DOHH2 (cell line): ENCODE results near the gene MAF.
A peak's percentile ranks its signal among the peaks of the same experiment; 100 is the strongest.

Experiments used
- H3F3A ChIP-seq: fragments of 200-600 bp; sonication (generic), shearing (Covaris generic); 2 replicates; pipeline ENCODE4 v1.6.0; 2016; ENCODE audit warnings: antibody characterized with exemption, mild to moderate bottlenecking; ENCODE audit not compliant: control insufficient read depth, insufficient read depth
- H3K27ac ChIP-seq: fragments of 200-600 bp; sonication (generic); 2 replicates; pipeline ENCODE4 v1.5.1; 2014; ENCODE audit warnings: low read depth, mild to moderate bottlenecking, low read length, moderate library complexity
- H3K27me3 ChIP-seq: fragments of 200-600 bp; sonication (generic); 2 replicates; pipeline ENCODE4 v1.6.1; 2014; ENCODE audit warnings: mild to moderate bottlenecking, low read length, mixed read lengths; ENCODE audit not compliant: control insufficient read depth
- H3K36me3 ChIP-seq: fragments of 200-600 bp; sonication (generic); 2 replicates; pipeline ENCODE4 v1.6.1; 2014; ENCODE audit warnings: mild to moderate bottlenecking, low read length, moderate library complexity, mixed read lengths; ENCODE audit not compliant: control insufficient read depth
- H3K4me1 ChIP-seq: fragments of 200-600 bp; sonication (generic); 2 replicates; pipeline ENCODE4 v1.6.1; 2014; ENCODE audit warnings: mild to moderate bottlenecking, low read length, mixed read lengths; ENCODE audit not compliant: control insufficient read depth
- H3K4me2 ChIP-seq: fragments of 200-600 bp; sonication (generic); 2 replicates; pipeline ENCODE4 v1.6.0; 2014; ENCODE audit warnings: mild to moderate bottlenecking, low read length, moderate library complexity
- H3K4me3 ChIP-seq: fragments of 200-600 bp; sonication (generic); 2 replicates; pipeline ENCODE4 v1.5.1; 2014; ENCODE audit warnings: mild to moderate bottlenecking, low read length, mixed read lengths
- H3K79me2 ChIP-seq: fragments of 200-600 bp; sonication (generic); 2 replicates; pipeline ENCODE4 v1.6.1; 2014; ENCODE audit warnings: mild to moderate bottlenecking, low read length, mixed read lengths; ENCODE audit not compliant: control insufficient read depth
- H3K9me2 ChIP-seq: fragments of 200-600 bp; sonication (generic); replicated peaks from 2 replicates; pipeline ENCODE4 v1.6.1; 2014; ENCODE audit warnings: mild to moderate bottlenecking, low read length, mixed read lengths; ENCODE audit not compliant: control insufficient read depth
- H3K9me3 ChIP-seq: fragments of 200-600 bp; sonication (generic); 2 replicates; pipeline ENCODE4 v1.6.1; 2014; ENCODE audit warnings: antibody characterized with exemption, low read length, mixed read lengths; ENCODE audit not compliant: control insufficient read depth, insufficient read depth
- H4K20me1 ChIP-seq: fragments of 200-600 bp; sonication (generic); 2 replicates; pipeline ENCODE4 v1.6.0; 2014; ENCODE audit warnings: low read depth, mild to moderate bottlenecking, antibody characterized with exemption, low read length, moderate library complexity; ENCODE audit not compliant: control insufficient read depth, insufficient read depth
- EZH2phosphoT487 ChIP-seq: fragments of 200-600 bp; sonication (generic); IDR thresholded peaks from 2 replicates; pipeline ENCODE4 v1.6.1; 2017; ENCODE audit warnings: borderline replicate concordance, mild to moderate bottlenecking, antibody characterized with exemption, low read length, moderate library complexity, mixed read lengths
- TF ChIP-seq, protein P1 (sequence below): fragments of 200-600 bp; sonication (generic); IDR thresholded peaks from one replicate; pipeline ENCODE4 v1.5.1; 2014; ENCODE audit warnings: antibody characterized with exemption, mild to moderate bottlenecking, low read depth, low read length; ENCODE audit not compliant: poor library complexity, severe bottlenecking

The MAF gene

GRCh38 chr16:79602628-79603014 is 2.1 kb upstream of the MAF start:
- Histone ChIP-seq H3K9me2 (no peaks in the 10 kb centered on the region), H3K4me1 (no peaks in the 10 kb centered on the region; the same call in 1 of the 2 replicates), H3K36me3 (no peaks in the 10 kb centered on the region), H3K27ac (no peak overlapping the region), H3K4me3 (no peak overlapping the region), H4K20me1 (no peaks in the 10 kb centered on the region), H3K4me2 (no peak overlapping the region), H3K27me3 (peaks cover 7% of the 10 kb centered on the region), H3K9me3 (no peaks in the 10 kb centered on the region), H3F3A (no peaks in the 10 kb centered on the region), H3K79me2 (no peaks in the 10 kb centered on the region)
- TF ChIP-seq, protein P1, sequence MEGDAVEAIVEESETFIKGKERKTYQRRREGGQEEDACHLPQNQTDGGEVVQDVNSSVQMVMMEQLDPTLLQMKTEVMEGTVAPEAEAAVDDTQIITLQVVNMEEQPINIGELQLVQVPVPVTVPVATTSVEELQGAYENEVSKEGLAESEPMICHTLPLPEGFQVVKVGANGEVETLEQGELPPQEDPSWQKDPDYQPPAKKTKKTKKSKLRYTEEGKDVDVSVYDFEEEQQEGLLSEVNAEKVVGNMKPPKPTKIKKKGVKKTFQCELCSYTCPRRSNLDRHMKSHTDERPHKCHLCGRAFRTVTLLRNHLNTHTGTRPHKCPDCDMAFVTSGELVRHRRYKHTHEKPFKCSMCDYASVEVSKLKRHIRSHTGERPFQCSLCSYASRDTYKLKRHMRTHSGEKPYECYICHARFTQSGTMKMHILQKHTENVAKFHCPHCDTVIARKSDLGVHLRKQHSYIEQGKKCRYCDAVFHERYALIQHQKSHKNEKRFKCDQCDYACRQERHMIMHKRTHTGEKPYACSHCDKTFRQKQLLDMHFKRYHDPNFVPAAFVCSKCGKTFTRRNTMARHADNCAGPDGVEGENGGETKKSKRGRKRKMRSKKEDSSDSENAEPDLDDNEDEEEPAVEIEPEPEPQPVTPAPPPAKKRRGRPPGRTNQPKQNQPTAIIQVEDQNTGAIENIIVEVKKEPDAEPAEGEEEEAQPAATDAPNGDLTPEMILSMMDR: no peak
- TF ChIP-seq EZH2phosphoT487: no peak

DNA sequence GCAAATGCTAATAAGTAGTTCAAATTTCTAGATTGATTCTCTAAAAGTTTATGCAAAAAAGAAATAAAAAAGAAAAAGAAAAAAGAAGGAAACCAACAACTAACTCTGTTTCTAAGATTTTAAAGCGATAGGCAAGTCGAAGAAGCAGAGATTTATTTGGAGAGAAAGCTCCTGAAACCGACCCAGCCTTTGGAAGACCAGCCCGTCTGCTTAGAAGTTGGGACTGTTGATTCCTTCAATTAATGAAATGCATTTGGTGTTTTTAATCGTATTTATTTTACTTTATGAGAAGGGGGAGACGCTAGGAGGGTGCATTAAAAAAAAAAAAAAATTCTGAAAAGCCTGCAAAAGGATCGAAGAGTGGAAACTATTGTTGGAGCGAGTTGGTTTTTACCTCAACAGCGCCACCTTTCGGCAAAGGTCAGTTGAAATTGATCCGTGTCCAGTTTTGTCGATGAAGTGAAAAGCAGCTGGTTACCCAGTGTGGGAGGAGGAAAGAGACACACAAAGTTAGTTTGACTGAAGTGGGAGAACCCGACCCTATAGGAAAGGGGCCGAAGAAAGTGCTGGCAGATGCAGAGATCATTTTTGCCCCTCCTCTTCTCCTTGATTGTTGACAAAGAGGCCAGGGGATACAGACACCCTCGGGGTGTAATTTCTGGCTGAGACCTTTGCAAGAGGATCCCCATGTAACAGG is 1.5 kb upstream of the MAF start:
- no peak overlapping the region for H3K4me2 ChIP-seq
- H3K27me3 ChIP-seq: peaks cover 6% of the 10 kb centered on the region
- H3K27ac ChIP-seq: no peak overlapping the region
- H4K20me1 ChIP-seq: no peaks in the 10 kb centered on the region
- H3F3A ChIP-seq: no peaks in the 10 kb centered on the region
- H3K4me3 ChIP-seq: no peak overlapping the region
- H3K9me2 ChIP-seq: no peaks in the 10 kb centered on the region
- H3K36me3 ChIP-seq: no peaks in the 10 kb centered on the region
- H3K9me3 ChIP-seq: no peaks in the 10 kb centered on the region
- TF ChIP-seq, protein P1: peak; percentile 81
- no peak for TF ChIP-seq EZH2phosphoT487
- H3K4me1 ChIP-seq: no peaks in the 10 kb centered on the region; the same call in 1 of the 2 replicates
- no peaks in the 10 kb centered on the region for H3K79me2 ChIP-seq

DNA sequence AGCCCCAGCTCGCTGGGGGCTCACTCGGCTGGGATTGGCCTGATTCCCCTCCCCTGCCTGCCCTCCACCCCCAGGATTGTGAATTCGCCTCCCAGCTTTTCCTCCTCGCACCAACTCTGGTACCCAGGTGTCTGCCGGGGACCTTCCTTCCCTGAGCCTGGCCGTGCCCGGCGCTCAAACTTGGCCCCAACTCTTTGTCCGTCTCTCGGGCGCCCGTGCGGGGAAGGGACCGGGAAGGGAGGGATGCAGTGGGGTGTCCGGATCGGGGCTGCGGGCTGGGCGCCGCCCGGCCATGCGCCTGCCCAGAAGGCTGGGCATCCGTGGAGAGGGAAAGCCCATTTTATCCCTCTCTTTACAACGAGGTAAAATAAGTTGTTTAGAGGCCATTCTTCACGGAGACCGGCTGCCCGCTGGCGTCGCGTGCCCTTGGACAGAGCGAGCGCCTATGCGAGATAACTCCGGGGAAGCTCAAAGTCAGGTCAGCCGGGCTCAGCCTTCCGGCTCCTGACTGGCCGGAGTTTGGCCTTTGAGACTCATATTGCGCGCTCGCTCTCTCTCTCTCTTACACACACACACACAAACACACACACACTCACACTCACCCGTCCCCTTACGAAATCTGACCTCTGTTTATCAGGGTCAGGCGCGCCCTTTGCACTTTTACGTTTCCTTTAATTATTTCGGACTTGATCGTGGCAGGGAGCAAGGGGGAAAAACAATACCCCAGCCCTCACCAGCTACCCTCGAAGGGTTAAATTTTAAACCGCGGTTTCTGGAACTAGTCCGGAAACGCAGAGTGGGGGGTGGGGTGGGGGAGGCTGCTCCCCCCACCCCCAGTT is 774 bp upstream of the MAF start:
- no peak overlapping the region for H3K27ac ChIP-seq
- H3K27me3 ChIP-seq: peaks cover 6% of the 10 kb centered on the region
- no peaks in the 10 kb centered on the region; the same call in 1 of the 2 replicates for H3K4me1 ChIP-seq
- H3F3A ChIP-seq: no peaks in the 10 kb centered on the region
- no peaks in the 10 kb centered on the region for H3K9me3 ChIP-seq
- no peaks in the 10 kb centered on the region for H3K36me3 ChIP-seq
- no peaks in the 10 kb centered on the region for H3K9me2 ChIP-seq
- H4K20me1 ChIP-seq: no peaks in the 10 kb centered on the region
- no peak overlapping the region for H3K4me2 ChIP-seq
- TF ChIP-seq EZH2phosphoT487: no peak
- TF ChIP-seq, protein P1: no peak
- H3K4me3 ChIP-seq: no peak overlapping the region
- H3K79me2 ChIP-seq: no peaks in the 10 kb centered on the region
